HG03520 (cell line): Measurements from ENCODE around the gene ZNF296.

Source experiments
- ATAC-seq: cut with Tn5 transposase; IDR thresholded peaks from one replicate; pipeline ENCODE4 v1.9.1; 2021; ENCODE audit warnings: mild to moderate bottlenecking, moderate library complexity; ENCODE audit not compliant: unreplicated experiment

Gene ZNF296

DNA sequence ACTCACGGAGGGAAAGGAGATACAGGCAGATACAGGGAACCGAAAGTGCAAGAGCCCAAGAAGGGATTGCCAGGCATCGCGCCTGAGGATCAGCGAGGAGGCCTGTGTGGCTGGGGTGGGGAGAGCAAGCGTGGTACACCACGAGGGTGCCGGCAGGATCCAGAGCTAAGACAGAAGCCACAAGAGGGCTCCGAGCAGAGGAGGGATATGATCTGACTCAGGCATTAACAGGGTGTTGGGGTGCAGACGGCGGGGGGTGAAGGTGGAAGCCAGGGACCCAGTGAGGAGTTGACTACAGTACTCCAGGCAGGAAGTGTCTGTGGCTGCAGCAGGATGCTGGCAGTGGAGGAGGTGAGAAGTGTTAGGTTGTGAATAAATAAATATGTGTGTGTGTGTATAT is 11.3 kb upstream of the ZNF296 start:
- no peak for ATAC-seq

DNA sequence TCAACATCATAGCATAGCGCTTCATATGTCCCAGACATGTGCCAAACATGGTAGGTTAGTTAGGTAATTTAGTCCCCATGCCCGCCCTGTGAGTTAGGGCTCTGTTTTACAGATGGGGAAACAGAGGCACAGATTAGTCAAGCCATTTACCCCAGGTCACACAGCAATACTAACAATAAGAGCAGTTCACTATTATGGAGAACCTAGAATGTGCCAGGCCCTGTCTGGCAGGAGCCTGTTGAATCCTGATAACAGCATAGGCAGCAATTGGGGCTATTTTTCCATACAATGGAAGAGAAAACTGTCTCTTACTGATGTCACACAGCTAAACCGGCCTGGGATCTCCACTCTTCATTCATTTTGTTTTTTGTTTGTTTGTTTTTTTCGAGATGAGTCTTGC is 10.2 kb upstream of the ZNF296 start:
- no peak for ATAC-seq

DNA sequence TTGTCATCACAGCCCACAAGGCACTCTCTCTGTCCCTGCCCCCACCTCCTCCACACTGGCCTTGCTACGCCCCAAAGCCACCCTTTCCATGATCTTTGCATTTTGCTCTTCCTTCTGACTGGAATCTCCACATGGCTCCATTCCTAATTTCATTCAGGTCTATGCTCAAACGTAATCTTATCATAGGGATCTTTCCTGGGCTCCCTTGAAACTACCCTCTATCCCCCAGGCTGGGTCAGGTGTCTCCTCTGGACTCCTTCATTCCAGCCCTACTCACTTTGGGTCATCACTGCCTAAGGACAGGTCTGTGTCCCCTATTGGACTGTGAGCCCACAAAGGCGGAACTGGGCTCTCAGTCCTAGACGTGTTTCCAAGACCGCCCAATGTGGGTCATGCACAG is 5.9 kb upstream of the ZNF296 start:
- no peak for ATAC-seq

- ATAC-seq, result no peak
These were observed 3.7 kb upstream of the ZNF296 start for GRCh38 chr19:45079911-45080370.

DNA sequence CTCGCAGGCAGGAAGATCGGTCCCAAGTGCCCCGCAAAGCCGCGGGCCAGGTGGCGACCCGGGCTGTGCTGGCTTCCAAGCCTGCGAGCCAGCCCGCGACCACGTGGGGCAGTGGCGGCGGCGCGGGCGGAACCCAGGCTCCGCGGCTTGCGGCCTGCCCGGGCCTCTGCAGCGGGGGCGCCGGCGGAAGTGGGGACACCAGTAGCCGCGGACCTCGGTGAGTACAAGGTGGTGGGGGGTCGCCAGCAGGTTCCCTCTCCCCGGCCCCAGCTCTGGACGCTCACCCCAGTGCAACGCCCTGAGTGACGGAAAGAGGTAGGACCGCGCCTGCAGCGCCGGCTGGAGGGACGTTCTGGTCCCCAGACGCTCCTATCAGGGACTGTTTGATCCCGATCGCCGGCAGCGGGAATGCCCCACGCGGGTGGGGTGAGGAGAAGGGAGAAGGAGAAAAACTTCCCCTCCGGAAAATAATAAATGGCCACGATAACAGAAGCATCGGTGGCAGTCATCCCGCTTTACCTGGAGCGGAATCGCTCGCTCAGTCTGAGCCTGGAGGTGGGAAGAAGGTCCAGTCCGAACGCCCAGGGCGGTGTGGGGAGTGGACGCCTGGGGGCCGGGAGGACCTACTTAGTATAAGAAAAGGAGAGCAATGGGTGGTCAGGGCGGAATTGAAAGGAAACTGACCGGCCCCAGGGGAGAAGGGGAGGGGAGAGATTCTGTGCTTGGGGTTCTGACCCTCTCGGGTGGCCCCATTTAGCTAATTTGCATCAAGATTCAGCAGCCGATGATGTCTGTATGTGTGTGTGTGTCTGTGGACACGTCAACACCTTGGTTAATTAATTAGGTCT is 3.0 kb upstream of the ZNF296 start, which contains the start of gene GEMIN7:
Gene GEMIN7 (plus strand): TSS at position 198 of the 848 bp plus-strand sequence. CDS start 10,855 bp downstream, outside the sequence.
- no peak for ATAC-seq

- no peak for ATAC-seq
These were observed 2.2 kb upstream of the ZNF296 start for GRCh38 chr19:45078390-45079062.

DNA sequence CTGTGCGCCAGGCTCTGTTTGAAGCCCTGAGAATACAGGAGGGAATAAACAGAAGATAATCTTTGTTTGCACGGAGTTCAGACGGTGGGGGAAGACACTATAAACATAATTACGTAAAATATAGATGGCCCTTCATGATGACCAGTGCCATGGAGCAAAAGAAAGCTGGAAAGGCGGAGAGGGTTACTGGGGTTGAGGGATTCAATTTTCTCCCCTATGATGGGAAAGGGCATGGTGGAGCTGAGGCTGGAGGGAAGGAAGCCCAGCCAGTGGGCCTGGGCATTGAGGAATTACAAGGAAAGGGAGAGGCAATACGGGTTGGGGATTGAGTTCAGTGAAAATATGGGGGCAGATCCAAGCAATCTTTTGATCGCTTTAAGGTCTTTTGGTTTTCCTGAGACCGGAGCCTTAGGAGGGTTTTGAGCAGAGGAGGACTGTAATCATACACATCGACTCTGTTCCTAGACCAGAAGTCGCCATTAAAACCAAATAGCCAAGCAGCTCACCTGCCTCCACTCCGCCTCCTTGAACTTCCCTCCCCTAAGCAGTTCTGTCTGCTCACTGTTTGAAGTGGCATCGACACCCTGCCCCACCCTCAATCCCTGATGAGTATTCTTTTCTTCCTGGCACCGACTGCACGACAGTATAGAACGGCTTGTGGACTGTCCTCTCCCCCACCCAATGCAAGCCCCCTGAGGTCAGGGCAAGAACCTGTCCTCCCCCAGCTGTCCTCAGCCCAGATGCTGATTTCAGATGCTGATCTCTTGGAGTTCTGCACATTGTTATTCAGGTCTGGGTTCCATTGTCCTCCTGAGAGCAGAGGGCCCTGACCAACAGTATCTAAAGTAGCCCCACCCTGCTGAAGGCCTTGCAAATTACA is 813 bp upstream of the ZNF296 start:
- no peak for ATAC-seq

- peak; percentile 51 for ATAC-seq
These were observed 813 bp downstream of the ZNF296 start for GRCh38 chr19:45075301-45076028.

- no peak for ATAC-seq
These were observed 1.5 kb downstream of the ZNF296 start for GRCh38 chr19:45074744-45075300.

DNA sequence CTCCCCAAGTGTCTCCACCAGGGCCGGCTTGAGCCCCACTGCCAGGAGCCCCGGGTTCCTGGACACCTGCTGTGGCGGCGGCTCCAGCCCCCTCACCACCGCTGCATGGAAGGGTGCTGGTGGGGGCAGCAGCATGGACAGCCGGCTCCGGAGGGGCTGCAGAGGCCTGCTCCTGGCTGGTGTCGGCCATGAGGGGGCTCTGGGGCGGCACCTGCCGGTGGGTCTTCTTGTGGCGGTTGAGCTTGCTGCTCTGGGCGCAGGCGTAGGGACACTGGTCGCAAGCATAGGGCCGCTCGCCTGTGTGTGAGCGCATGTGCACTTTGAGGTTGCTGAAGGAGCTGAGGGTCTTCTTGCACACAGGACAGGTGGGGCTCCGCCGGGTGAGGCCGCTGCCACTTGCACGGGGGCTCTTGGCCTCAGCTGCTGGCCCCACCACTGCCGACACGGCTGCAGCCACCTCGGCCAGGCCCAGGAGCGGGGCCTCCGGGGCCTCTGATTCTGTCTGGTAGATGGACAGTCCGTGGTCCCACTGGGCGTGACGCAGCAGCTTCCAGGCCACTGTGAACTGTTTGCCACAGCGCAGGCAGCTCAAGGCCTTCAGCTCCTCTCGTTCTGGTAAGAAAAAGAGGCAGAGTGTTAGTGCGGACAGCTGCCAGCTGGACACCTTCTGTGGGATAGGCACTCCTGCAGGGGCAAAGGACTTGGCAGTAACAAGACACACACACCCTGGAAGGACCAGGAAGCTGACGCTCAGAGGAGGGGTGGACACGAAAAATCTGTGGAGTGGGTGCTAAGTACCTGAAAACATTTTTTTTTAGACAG is 4.1 kb downstream of the ZNF296 start:
- ATAC-seq, result no peak

GRCh38 chr19:45071545-45071938 is 4.7 kb downstream of the ZNF296 start:
- ATAC-seq, result no peak

GRCh38 chr19:45070861-45071544 is 5.3 kb downstream of the ZNF296 start:
- ATAC-seq, result no peak

DNA sequence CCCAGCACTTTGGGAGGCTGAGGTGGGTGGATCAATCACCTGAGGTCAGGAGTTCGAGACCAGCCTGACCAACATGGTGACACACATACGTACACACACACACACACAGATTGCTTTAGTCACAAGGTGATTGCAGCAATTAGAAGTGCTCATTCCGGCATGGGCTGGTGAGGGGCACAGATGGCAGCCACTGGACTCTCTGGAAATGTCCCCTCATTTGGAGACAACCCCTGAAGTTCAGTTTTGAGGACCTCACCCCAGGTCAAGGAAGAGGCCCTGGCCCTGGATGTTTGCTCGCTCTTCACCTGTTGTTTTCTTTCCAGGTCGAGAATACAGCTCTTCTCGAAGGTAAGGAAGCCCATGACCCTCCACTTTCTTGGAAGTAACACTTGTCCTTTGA is 6.1 kb downstream of the ZNF296 start:
- ATAC-seq, result no peak

- no peak for ATAC-seq
These were observed 7.2 kb downstream of the ZNF296 start for GRCh38 chr19:45069056-45069455.

GRCh38 chr19:45068041-45068440 is 8.2 kb downstream of the ZNF296 start:
- ATAC-seq, result no peak

DNA sequence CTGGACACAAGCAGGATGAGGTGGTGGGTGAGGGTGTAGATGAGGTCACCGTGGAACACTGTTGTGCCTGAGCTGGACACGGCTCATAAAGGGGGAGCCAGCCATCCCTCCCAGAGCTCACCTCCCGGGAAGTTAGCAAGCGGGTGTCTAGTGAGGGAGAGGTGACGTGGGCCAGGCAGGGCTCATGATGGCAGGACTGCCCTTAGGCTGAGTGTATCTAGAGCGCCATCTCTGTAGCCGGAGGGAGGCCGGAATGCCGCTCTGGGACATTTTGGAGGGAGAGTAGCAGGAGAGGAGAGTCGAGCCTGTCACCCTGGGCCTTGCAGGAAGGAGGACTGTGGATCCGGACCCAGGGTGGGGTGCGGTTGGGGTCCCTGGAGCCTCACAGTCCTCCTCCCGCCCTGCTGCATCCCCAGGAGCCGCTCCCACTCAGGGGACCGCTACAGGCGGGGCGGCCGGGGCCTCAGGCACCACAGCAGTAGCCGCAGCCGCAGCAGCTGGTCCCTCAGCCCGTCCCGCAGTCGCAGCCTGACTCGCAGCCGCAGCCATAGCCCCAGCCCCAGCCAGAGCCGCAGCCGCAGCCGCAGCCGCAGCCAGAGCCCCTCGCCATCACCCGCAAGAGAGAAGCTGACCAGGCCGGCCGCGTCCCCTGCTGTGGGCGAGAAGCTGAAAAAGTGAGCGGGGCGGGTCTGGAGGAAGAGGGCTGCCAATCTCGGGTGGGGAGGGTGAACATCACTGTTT is 9.2 kb downstream of the ZNF296 start:
- no peak for ATAC-seq

GRCh38 chr19:45063851-45064801 is 12.2 kb downstream of the ZNF296 start:
- ATAC-seq, result no peak
